MM.1S (cell line): ENCODE data around the gene ZNF385D.

Source experiments
- EZH2 ChIP-seq: fragments of 300-600 bp; sonication (generic); optimal IDR thresholded peaks from 2 replicates; pipeline ENCODE3; 2017; ENCODE audit warnings: low read depth, mild to moderate bottlenecking, antibody characterized with exemption, low read length, mixed read lengths
- TF ChIP-seq, protein P1 (sequence below): fragments of 300-600 bp; sonication (generic); IDR thresholded peaks from 2 replicates; pipeline ENCODE4 v1.5.1; 2016; ENCODE audit warnings: antibody characterized with exemption, low read length, mixed read lengths

DNA sequence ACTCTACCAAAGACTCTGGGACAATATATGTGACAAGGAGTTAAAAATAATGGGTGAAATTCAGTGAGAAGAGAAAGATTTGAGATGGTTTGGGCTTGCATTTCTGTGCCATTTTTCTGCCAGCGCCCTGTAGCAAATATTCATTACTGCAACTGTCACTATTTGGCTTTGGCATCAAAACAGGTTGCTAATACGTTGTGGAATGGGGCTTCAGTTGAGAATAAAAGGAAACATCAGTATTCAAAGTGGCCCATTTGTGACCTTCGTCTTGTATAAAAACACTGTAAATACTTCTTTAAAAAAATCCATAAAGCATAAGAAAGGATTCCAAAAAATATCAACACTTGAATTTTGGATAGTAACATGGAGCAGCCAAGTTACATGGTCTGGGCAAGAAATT is 309.2 kb downstream of the ZNF385D start:
- TF ChIP-seq, protein P1, sequence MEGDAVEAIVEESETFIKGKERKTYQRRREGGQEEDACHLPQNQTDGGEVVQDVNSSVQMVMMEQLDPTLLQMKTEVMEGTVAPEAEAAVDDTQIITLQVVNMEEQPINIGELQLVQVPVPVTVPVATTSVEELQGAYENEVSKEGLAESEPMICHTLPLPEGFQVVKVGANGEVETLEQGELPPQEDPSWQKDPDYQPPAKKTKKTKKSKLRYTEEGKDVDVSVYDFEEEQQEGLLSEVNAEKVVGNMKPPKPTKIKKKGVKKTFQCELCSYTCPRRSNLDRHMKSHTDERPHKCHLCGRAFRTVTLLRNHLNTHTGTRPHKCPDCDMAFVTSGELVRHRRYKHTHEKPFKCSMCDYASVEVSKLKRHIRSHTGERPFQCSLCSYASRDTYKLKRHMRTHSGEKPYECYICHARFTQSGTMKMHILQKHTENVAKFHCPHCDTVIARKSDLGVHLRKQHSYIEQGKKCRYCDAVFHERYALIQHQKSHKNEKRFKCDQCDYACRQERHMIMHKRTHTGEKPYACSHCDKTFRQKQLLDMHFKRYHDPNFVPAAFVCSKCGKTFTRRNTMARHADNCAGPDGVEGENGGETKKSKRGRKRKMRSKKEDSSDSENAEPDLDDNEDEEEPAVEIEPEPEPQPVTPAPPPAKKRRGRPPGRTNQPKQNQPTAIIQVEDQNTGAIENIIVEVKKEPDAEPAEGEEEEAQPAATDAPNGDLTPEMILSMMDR = no peak
- TF ChIP-seq EZH2 = no peak
